Colonic mucosa (tissue), 4 donors: ENCODE data around the gene FRS3. TPM values are rescaled to one million over a fixed set of nuclear protein-coding genes. Genes with fewer than 3 reads are reported as not detected.
A peak's percentile ranks its signal among the peaks of the same experiment; 100 is the strongest.

Source experiments
- DNase-seq: peaks from one replicate; pipeline ENCODE4 v3.0.0-alpha.2; 2020
- H3K27ac ChIP-seq: fragments of 200-600 bp; one replicate; pipeline ENCODE4 v1.8.0; 2021
- H3K27me3 ChIP-seq: fragments of 200-600 bp; one replicate; pipeline ENCODE4 v1.8.0; 2021
- H3K36me3 ChIP-seq: fragments of 200-600 bp; one replicate; pipeline ENCODE4 v1.8.0; 2021
- H3K4me1 ChIP-seq: fragments of 200-600 bp; one replicate; pipeline ENCODE4 v1.8.0; 2021; ENCODE audit warnings: mild to moderate bottlenecking
- H3K4me3 ChIP-seq: fragments of 200-600 bp; one replicate; pipeline ENCODE4 v1.8.0; 2021
- H3K9ac ChIP-seq, 2 donors: one replicate each; pipeline ENCODE4 v1.7.0; 2013; ENCODE audit warnings: control low read depth in 2 of 2, low read depth in 2 of 2, low read length in 2 of 2
- H3K9me3 ChIP-seq: fragments of 200-600 bp; one replicate; pipeline ENCODE4 v1.8.0; 2021
- intact Hi-C: fragments of 100-400 bp; cut with DNase I; formaldehyde crosslinking; loops from one replicate; pipeline ENCODE4 v1.14.1; 2022
- total RNA-seq, 2 donors: library from RNA; stranded (reverse); fragmentation: NEBNext Ultra II Directional in 1 of 2; extraction: Animal tissue kit (Norgen Biotek cat#: 25700) in 1 of 2; gene quantifications; one replicate each; pipeline ENCODE4 v1.2.1, GENCODE V29; 2021
- TF ChIP-seq, protein P1 (sequence below): fragments of 200-600 bp; IDR thresholded peaks from one replicate; pipeline ENCODE4 v1.8.0; 2022; ENCODE audit warnings: antibody characterized with exemption, mild to moderate bottlenecking
- donor health status: healthy.
- donor health status: DM: no; HTN: no; CAD: no.
- donor health status: DM: no; HTN: no; CAD: no.

Gene FRS3
- total RNA-seq, 2 donors from 2014 or later = 2.7 to 3.4 TPM

GRCh38 chr6:41724586-41725501 lies 54.9 kb downstream of the FRS3 start:
- Histone ChIP-seq H3K36me3 (no peaks in the 10 kb centered on the region), H3K4me3 (no peak overlapping the region), H3K9ac (peak overlapping the region in 1 of 2 donors; percentile 10), H3K4me1 (peaks cover 9% of the 10 kb centered on the region), H3K9me3 (no peaks in the 10 kb centered on the region), H3K27ac (no peak overlapping the region), H3K27me3 (no peaks in the 10 kb centered on the region)
- intact Hi-C loops = no loop called here
- no peak for DNase-seq
- TF ChIP-seq, protein P1, sequence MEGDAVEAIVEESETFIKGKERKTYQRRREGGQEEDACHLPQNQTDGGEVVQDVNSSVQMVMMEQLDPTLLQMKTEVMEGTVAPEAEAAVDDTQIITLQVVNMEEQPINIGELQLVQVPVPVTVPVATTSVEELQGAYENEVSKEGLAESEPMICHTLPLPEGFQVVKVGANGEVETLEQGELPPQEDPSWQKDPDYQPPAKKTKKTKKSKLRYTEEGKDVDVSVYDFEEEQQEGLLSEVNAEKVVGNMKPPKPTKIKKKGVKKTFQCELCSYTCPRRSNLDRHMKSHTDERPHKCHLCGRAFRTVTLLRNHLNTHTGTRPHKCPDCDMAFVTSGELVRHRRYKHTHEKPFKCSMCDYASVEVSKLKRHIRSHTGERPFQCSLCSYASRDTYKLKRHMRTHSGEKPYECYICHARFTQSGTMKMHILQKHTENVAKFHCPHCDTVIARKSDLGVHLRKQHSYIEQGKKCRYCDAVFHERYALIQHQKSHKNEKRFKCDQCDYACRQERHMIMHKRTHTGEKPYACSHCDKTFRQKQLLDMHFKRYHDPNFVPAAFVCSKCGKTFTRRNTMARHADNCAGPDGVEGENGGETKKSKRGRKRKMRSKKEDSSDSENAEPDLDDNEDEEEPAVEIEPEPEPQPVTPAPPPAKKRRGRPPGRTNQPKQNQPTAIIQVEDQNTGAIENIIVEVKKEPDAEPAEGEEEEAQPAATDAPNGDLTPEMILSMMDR = no peak

DNA sequence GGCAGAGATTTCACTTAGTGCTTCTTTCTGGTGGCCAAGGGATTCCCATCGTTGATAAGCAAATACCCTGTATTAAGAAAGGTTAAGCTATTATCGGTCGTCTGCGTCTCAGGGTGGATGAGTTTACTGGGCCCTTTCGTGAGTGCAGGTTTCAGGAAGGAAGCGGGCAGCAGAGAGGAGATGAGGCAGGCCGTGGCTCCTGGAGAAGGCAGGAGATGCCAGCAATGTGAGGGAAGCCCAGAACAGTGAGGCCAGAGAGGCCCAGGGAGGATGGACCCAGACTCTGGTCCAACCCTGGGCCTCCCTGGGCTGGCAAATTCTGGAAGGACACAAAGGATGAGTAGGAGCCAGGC lies 55.5 kb downstream of the FRS3 start:
- H3K4me1 ChIP-seq = peaks cover 15% of the 10 kb centered on the region
- intact Hi-C loops = no loop called here
- H3K27ac ChIP-seq = peak overlapping the region; percentile 50
- peak overlapping the region in 1 of 2 donors; percentile 57 for H3K9ac ChIP-seq
- no peak overlapping the region for H3K4me3 ChIP-seq
- H3K36me3 ChIP-seq = no peaks in the 10 kb centered on the region
- no peaks in the 10 kb centered on the region for H3K27me3 ChIP-seq
- DNase-seq = no peak
- TF ChIP-seq, protein P1 = no peak
- H3K9me3 ChIP-seq = no peaks in the 10 kb centered on the region

DNA sequence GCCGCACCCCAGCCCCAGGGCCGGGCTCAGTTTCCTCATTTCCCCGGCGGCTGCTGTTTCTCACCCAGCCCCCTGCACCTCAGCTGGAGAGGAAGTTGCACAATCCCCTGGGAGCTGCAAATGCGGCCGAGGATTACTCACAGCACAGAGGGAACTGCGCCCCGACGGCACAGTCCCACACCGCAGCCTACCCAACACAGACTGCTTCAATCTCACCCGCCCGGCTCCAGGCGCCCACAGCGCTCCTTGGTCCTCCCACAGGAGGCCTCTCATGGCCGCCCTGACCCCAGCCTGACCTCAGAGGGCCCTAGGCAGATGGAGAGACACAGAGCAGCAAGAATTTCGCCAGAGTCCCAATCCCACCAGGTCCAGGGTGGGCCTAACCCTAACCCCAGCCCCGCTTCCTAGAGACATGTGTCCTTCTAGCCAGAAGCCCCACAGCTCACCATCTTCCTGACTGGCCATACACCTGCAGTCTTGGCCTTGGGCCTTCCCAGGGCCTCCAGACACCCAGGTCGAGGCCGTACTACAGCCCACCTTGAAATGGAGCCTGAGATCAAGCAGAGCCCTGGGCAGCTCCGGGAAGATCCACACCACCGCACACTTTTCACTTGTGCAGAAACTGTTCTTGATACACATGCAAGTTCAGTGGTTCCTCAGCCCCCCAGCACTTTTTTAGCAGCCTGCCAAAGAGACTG lies 56.0 kb downstream of the FRS3 start:
- H3K4me3 ChIP-seq = no peak overlapping the region
- intact Hi-C loops = no loop called here
- TF ChIP-seq, protein P1 = no peak
- H3K9me3 ChIP-seq = no peaks in the 10 kb centered on the region
- peak overlapping the region; percentile 50 for H3K27ac ChIP-seq
- peaks cover 15% of the 10 kb centered on the region for H3K4me1 ChIP-seq
- peak; percentile 53 for DNase-seq
- H3K36me3 ChIP-seq = no peaks in the 10 kb centered on the region
- peak overlapping the region; percentile 43 to 57 for H3K9ac ChIP-seq
- H3K27me3 ChIP-seq = no peaks in the 10 kb centered on the region

GRCh38 chr6:41722969-41723529 lies 56.7 kb downstream of the FRS3 start:
- intact Hi-C loops = no loop called here
- Histone ChIP-seq H3K9me3 (no peaks in the 10 kb centered on the region), H3K36me3 (no peaks in the 10 kb centered on the region), H3K27me3 (no peaks in the 10 kb centered on the region), H3K27ac (no peak overlapping the region), H3K4me1 (peaks cover 15% of the 10 kb centered on the region), H3K4me3 (no peak overlapping the region), H3K9ac (no peak overlapping the region)
- TF ChIP-seq, protein P1 = no peak
- DNase-seq = no peak

DNA sequence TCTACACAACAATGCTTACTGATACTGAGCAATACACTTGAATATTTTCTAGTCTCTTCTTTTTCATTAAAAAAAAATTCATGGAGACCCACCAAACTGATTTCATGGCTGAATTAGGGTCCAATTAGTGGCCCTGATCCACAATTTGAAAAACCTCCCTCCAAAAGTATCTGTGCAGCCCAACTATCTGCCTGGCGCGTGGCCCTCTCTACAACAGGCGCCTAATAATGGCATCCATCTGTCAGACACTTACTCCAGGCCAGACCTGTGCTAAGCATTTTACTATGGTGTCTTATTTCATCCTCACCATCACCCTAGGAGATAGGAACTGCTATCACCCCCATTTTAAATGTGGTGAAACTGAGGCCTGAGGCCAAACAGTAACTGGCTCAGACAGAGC lies 58.3 kb downstream of the FRS3 start:
- intact Hi-C loops = no loop called here
- no peaks in the 10 kb centered on the region for H3K27me3 ChIP-seq
- H3K4me1 ChIP-seq = peaks cover 15% of the 10 kb centered on the region
- TF ChIP-seq, protein P1 = no peak
- DNase-seq = no peak
- H3K9me3 ChIP-seq = no peaks in the 10 kb centered on the region
- H3K27ac ChIP-seq = no peak overlapping the region
- no peaks in the 10 kb centered on the region for H3K36me3 ChIP-seq
- no peak overlapping the region for H3K4me3 ChIP-seq
- no peak overlapping the region for H3K9ac ChIP-seq
